Ishikawa (cell line): ENCODE measurements around the gene RXRB.

Experiments
- CEBPB ChIP-seq: IDR thresholded peaks from 2 replicates; pipeline ENCODE4 v1.6.1; 2012
- EGR1 ChIP-seq: IDR thresholded peaks from 2 replicates; pipeline ENCODE4 v1.6.1; 2012
- NFIC ChIP-seq: IDR thresholded peaks from 2 replicates; pipeline ENCODE4 v1.6.1; 2012
- RAD21 ChIP-seq: IDR thresholded peaks from 2 replicates; pipeline ENCODE4 v1.6.1; 2012; ENCODE audit warnings: low read depth
- REST ChIP-seq: IDR thresholded peaks from 2 replicates; pipeline ENCODE4 v1.6.1; 2012; ENCODE audit warnings: low read depth, mild to moderate bottlenecking
- TAF1 ChIP-seq: IDR thresholded peaks from 2 replicates; pipeline ENCODE4 v1.6.1; 2012; ENCODE audit warnings: low read depth, mild to moderate bottlenecking
- TCF12 ChIP-seq: IDR thresholded peaks from 2 replicates; pipeline ENCODE4 v1.6.1; 2012; ENCODE audit warnings: low read depth
- TEAD4 ChIP-seq: IDR thresholded peaks from 2 replicates; pipeline ENCODE4 v1.6.1; 2012
- USF1 ChIP-seq: IDR thresholded peaks from 2 replicates; pipeline ENCODE4 v1.6.1; 2012
- YY1 ChIP-seq: IDR thresholded peaks from 2 replicates; pipeline ENCODE4 v1.6.1; 2012; ENCODE audit warnings: low read depth
- ZBTB7A ChIP-seq: IDR thresholded peaks from 2 replicates; pipeline ENCODE4 v1.6.1; 2012; ENCODE audit warnings: low read depth

GRCh38 chr6:33190504-33191107 lies 9.9 kb downstream of the RXRB start:
- no peak for TF ChIP-seq ZBTB7A
- no peak for TF ChIP-seq RAD21
- no peak for TF ChIP-seq CEBPB
- TF ChIP-seq TAF1: no peak
- TF ChIP-seq REST: no peak
- no peak for TF ChIP-seq TEAD4
- TF ChIP-seq TCF12: no peak
- no peak for TF ChIP-seq EGR1
- no peak for TF ChIP-seq USF1
- no peak for TF ChIP-seq YY1
- no peak for TF ChIP-seq NFIC
